Esophagus muscularis mucosa (tissue), 3 donors: ENCODE results near the gene PECR.

Experiments
- CTCF ChIP-seq, 3 experiments: fragments of 200-600 bp in 2 of 3; fragments of 450-650 bp in 1 of 3; sonication (generic) in 2 of 3; IDR thresholded peaks; one replicate each; pipeline ENCODE4 v1.5.1; 2017 to 2019; ENCODE audit warnings: antibody characterized with exemption in 3 of 3, mild to moderate bottlenecking in 2 of 3, moderate library complexity in 1 of 3
- POLR2AphosphoS5 ChIP-seq, 2 donors: sonication (generic); formaldehyde crosslinking; IDR thresholded peaks; one replicate each; pipeline ENCODE4 v1.6.1; 2017; ENCODE audit warnings: antibody characterized with exemption in 2 of 2

- TF ChIP-seq CTCF (IDR thresholded peaks at IDR 0.05), result no peak
- TF ChIP-seq POLR2AphosphoS5 (IDR thresholded peaks at IDR 0.05), result no peak
Observed at GRCh38 chr2:216078776-216079175, 2.8 kb downstream of the PECR start.
